Body of pancreas (tissue), 4 donors: Measurements from ENCODE around the gene TIMP4. TPM values are rescaled to one million over a fixed set of nuclear protein-coding genes. Genes with fewer than 3 reads are reported as not detected.

Source experiments
- ATAC-seq: fragments of 150-250 bp; one replicate; pipeline ENCODE4 v1.9.1; 2016
- DNase-seq, 4 donors: peaks; one replicate each; pipeline ENCODE4 v3.0.0-alpha.2; 2019
- H3K27ac ChIP-seq, 4 donors: fragments of 200-600 bp; sonication (generic); 1 replicate in 3 of 4; 2 replicates in 1 of 4; pipeline versions ENCODE4 v1.5.1 to v1.6.1; 2016 to 2019; ENCODE audit warnings: mild to moderate bottlenecking in 1 of 4, mixed read lengths in 1 of 4, moderate library complexity in 1 of 4
- H3K27me3 ChIP-seq, 2 donors: fragments of 200-600 bp; sonication (generic); one replicate each; pipeline ENCODE4 v1.6.0; 2016; ENCODE audit warnings: mild to moderate bottlenecking in 1 of 2
- H3K36me3 ChIP-seq, 2 donors: fragments of 200-600 bp; sonication (generic); replicated peaks in 1 of 2; 2 replicates each; pipeline ENCODE4 v1.5.1; 2016; ENCODE audit warnings: low read depth in 2 of 2; ENCODE audit not compliant: insufficient read depth in 1 of 2
- H3K4me1 ChIP-seq: fragments of 200-600 bp; sonication (generic); one replicate; pipeline ENCODE4 v1.6.0; 2016
- H3K4me3 ChIP-seq, 2 donors: fragments of 200-600 bp; sonication (generic); 1 replicate in 1 of 2; 2 replicates in 1 of 2; pipeline ENCODE4 v1.5.1; 2016 to 2019
- H3K9me3 ChIP-seq, 3 donors: fragments of 200-600 bp; sonication (generic); 1 replicate in 2 of 3; 2 replicates in 1 of 3; pipeline ENCODE4 v1.5.1; 2016
- CTCF ChIP-seq, 7 experiments: fragments of 450-650 bp in 4 of 7; fragments of 200-600 bp in 3 of 7; sonication (generic) in 3 of 7; IDR thresholded peaks; one replicate each; pipeline ENCODE4 v1.5.1; 2016 to 2019; ENCODE audit warnings: antibody characterized with exemption in 7 of 7
- POLR2A ChIP-seq, 3 donors: fragments of 450-650 bp; IDR thresholded peaks; one replicate each; pipeline ENCODE4 v1.6.1; 2016; ENCODE audit warnings: antibody characterized with exemption in 3 of 3, mild to moderate bottlenecking in 2 of 3
- WGBS, 2 donors: methylation state at CpG; one replicate each; pipeline ENCODE4 v1.1.5; 2017; 5-methylcytosine and 5-hydroxymethylcytosine counted together
- intact Hi-C: fragments of 100-400 bp; cut with DNase I; formaldehyde crosslinking; loops from one replicate; pipeline ENCODE4 v1.15.1; 2023
- total RNA-seq, 2 donors: library from RNA; depleted of rRNA; stranded (reverse); fragments of >200 nt; gene quantifications; one replicate each; pipeline ENCODE4 v1.1.0, GENCODE V29; 2016

Gene TIMP4
- total RNA-seq, 2 donors from 2014 or later, result 11.7 to 41.5 TPM

GRCh38 chr3:12175137-12175593, 16.5 kb upstream of the TIMP4 start:
- DNase-seq (no peak), ATAC-seq (no peak)
- 54 to 57% methylated on average over 1 of the region's 1 CpG for WGBS, 2 donors
- TF ChIP-seq CTCF (IDR thresholded peaks at IDR 0.05) (no peak), POLR2A (IDR thresholded peaks at IDR 0.05) (no peak)
- Histone ChIP-seq H3K4me3 (no peak overlapping the region), H3K4me1 (no peaks in the 10 kb centered on the region), H3K9me3 (no peaks in the 10 kb centered on the region), H3K27me3 (no peaks in the 10 kb centered on the region), H3K27ac (no peak overlapping the region), H3K36me3 (no peaks in the 10 kb centered on the region)
- intact Hi-C loops, result no loop called here

GRCh38 chr3:12170207-12170606, 11.5 kb upstream of the TIMP4 start:
- H3K27ac ChIP-seq, result no peak overlapping the region
- ATAC-seq (no peak), DNase-seq (no peak)
- H3K9me3 ChIP-seq, result no peaks in the 10 kb centered on the region
- H3K4me1 ChIP-seq, result no peaks in the 10 kb centered on the region
- no peaks in the 10 kb centered on the region for H3K36me3 ChIP-seq
- no peak overlapping the region for H3K4me3 ChIP-seq
- WGBS, 2 donors, result 58 to 77% methylated on average over 2 of the region's 2 CpGs
- TF ChIP-seq POLR2A (IDR thresholded peaks at IDR 0.05), result no peak
- no peak for TF ChIP-seq CTCF (IDR thresholded peaks at IDR 0.05)
- intact Hi-C loops, result no loop called here
- no peaks in the 10 kb centered on the region for H3K27me3 ChIP-seq

GRCh38 chr3:12165909-12166308, 7.2 kb upstream of the TIMP4 start:
- DNase-seq (no peak), ATAC-seq (no peak)
- no peaks in the 10 kb centered on the region for H3K4me1 ChIP-seq
- no peak overlapping the region for H3K4me3 ChIP-seq
- WGBS, 2 donors, result 37 to 50% methylated on average over 4 of the region's 4 CpGs
- no peak overlapping the region for H3K27ac ChIP-seq
- no peaks in the 10 kb centered on the region for H3K9me3 ChIP-seq
- no peaks in the 10 kb centered on the region for H3K27me3 ChIP-seq
- intact Hi-C loops, result no loop called here
- TF ChIP-seq CTCF (IDR thresholded peaks at IDR 0.05) (no peak), POLR2A (IDR thresholded peaks at IDR 0.05) (no peak)
- no peaks in the 10 kb centered on the region for H3K36me3 ChIP-seq

GRCh38 chr3:12159227-12159601, 502 bp upstream of the TIMP4 start:
- WGBS, 2 donors, result 65 to 79% methylated on average over 4 of the region's 4 CpGs
- no peaks in the 10 kb centered on the region for H3K36me3 ChIP-seq
- H3K4me3 ChIP-seq, result no peak overlapping the region
- peaks cover 0 to 5% of the 10 kb centered on the region in 2 donors for H3K27me3 ChIP-seq
- no peaks in the 10 kb centered on the region for H3K9me3 ChIP-seq
- peaks cover 7% of the 10 kb centered on the region for H3K4me1 ChIP-seq
- ATAC-seq (peak; percentile 18), DNase-seq (no peak)
- TF ChIP-seq CTCF (IDR thresholded peaks at IDR 0.05), result no peak
- TF ChIP-seq POLR2A (IDR thresholded peaks at IDR 0.05), result no peak
- intact Hi-C loops, result no loop called here
- H3K27ac ChIP-seq, result peak overlapping the region in 1 of 4 donors; percentile 16

- Histone ChIP-seq H3K27me3 (peaks cover 0 to 5% of the 10 kb centered on the region in 2 donors), H3K4me3 (no peak overlapping the region), H3K27ac (no peak overlapping the region), H3K36me3 (no peaks in the 10 kb centered on the region), H3K9me3 (no peaks in the 10 kb centered on the region), H3K4me1 (peaks cover 7% of the 10 kb centered on the region)
- 100% methylated on average over 1 of the region's 1 CpG for WGBS, 2 donors
- TF ChIP-seq CTCF (IDR thresholded peaks at IDR 0.05) (no peak), POLR2A (IDR thresholded peaks at IDR 0.05) (no peak)
- ATAC-seq, result no peak
- intact Hi-C loops, result no loop called here
- DNase-seq, result no peak
These were observed 1.7 kb downstream of the TIMP4 start for GRCh38 chr3:12157026-12157425.
